IMR-90 (cell line): ENCODE results near the gene TENM4. TPM values are rescaled to one million over a fixed set of nuclear protein-coding genes. Genes with fewer than 3 reads are reported as not detected.

Experiments
- ATAC-seq: fragments of 200-7000 bp; cut with Tn5 transposase; 2 replicates; pipeline ENCODE4 v1.9.1; 2020; ENCODE audit warnings: low read depth, mild to moderate bottlenecking, moderate library complexity
- BruUV-seq: library from RNA; stranded (reverse); fragments of 400-500 nt; replicated peaks from 2 replicates; lab custom pipeline; 2021; lab: Mats Ljungman, UMichigan
- CTCF ChIA-PET: fragments of 300-600 bp; formaldehyde crosslinking; extraction: SDS; loops from one replicate; lab custom pipeline; 2021; ENCODE audit warnings: antibody characterized with exemption; lab: Yijun Ruan, JAX
- POLR2A ChIA-PET: fragments of 300-600 bp; sonication (Branson Sonifier 250); formaldehyde crosslinking; loops from one replicate; lab custom pipeline; 2022; ENCODE audit warnings: antibody characterized with exemption; ENCODE audit not compliant: unreplicated experiment; lab: Charles Lee
- DNase-seq: peaks from one replicate; pipeline ENCODE4 v3.0.0; 2013
- H2AFZ ChIP-seq: replicated peaks from 2 replicates; pipeline ENCODE3; 2013; ENCODE audit warnings: low read length, mild to moderate bottlenecking; ENCODE audit not compliant: poor library complexity
- H2AK5ac ChIP-seq: 2 replicates; pipeline ENCODE4 v1.6.1; 2013; ENCODE audit warnings: low read depth, low read length, inconsistent platforms
- H2AK9ac ChIP-seq: replicated peaks from 2 replicates; pipeline ENCODE3; 2013; ENCODE audit warnings: mild to moderate bottlenecking, low read depth, low read length, moderate library complexity; ENCODE audit not compliant: poor library complexity
- H2BK120ac ChIP-seq: 2 replicates; pipeline ENCODE4 v1.6.1; 2013; ENCODE audit warnings: low read depth, low read length, inconsistent platforms
- H2BK15ac ChIP-seq: 3 replicates; pipeline ENCODE4 v1.6.1; 2013; ENCODE audit warnings: low read depth, low read length, inconsistent platforms
- H2BK20ac ChIP-seq: 2 replicates; pipeline ENCODE4 v1.6.1; 2013; ENCODE audit warnings: low read depth, mild to moderate bottlenecking, inconsistent platforms, low read length, moderate library complexity
- H2BK5ac ChIP-seq: 2 replicates; pipeline ENCODE4 v1.6.1; 2013; ENCODE audit warnings: mild to moderate bottlenecking, low read depth, low read length, inconsistent platforms; ENCODE audit not compliant: poor library complexity, severe bottlenecking
- H3K14ac ChIP-seq: replicated peaks from 2 replicates; pipeline ENCODE4 v1.6.1; 2013; ENCODE audit warnings: low read depth, low read length, inconsistent platforms
- H3K18ac ChIP-seq: 2 replicates; pipeline ENCODE4 v1.6.1; 2013; ENCODE audit warnings: low read depth, low read length, control low read depth
- H3K23ac ChIP-seq: 2 replicates; pipeline ENCODE4 v1.6.1; 2013; ENCODE audit warnings: low read depth, low read length, inconsistent platforms
- H3K27ac ChIP-seq: 2 replicates; pipeline ENCODE4 v1.5.1; 2013; ENCODE audit warnings: mild to moderate bottlenecking, control low read depth, low read length; ENCODE audit not compliant: insufficient read depth
- H3K27me3 ChIP-seq: 2 replicates; pipeline ENCODE4 v1.6.1; 2013; ENCODE audit warnings: low read length; ENCODE audit not compliant: control insufficient read depth, insufficient read depth
- H3K36me3 ChIP-seq: 2 replicates; pipeline ENCODE4 v1.6.1; 2013; ENCODE audit warnings: low read length, mixed read lengths; ENCODE audit not compliant: control insufficient read depth, insufficient read depth
- H3K4ac ChIP-seq: 2 replicates; pipeline ENCODE4 v1.6.1; 2013; ENCODE audit warnings: low read depth, low read length, inconsistent platforms
- H3K4me1 ChIP-seq: 2 replicates; pipeline ENCODE4 v1.6.1; 2013; ENCODE audit warnings: low read length, mixed read lengths; ENCODE audit not compliant: control insufficient read depth, insufficient read depth
- H3K4me2 ChIP-seq: 2 replicates; pipeline ENCODE4 v1.6.1; 2013; ENCODE audit warnings: low read depth, mild to moderate bottlenecking, control low read depth, low read length, moderate library complexity
- H3K4me3 ChIP-seq: 2 replicates; pipeline ENCODE4 v1.5.1; 2013; ENCODE audit warnings: low read depth, mild to moderate bottlenecking, control low read depth, low read length, moderate library complexity; ENCODE audit not compliant: insufficient read depth
- H3K56ac ChIP-seq: 2 replicates; pipeline ENCODE4 v1.6.1; 2013; ENCODE audit warnings: low read length, inconsistent platforms; ENCODE audit not compliant: insufficient read depth; ENCODE audit errors: extremely low read depth
- H3K79me1 ChIP-seq, 2 experiments: 2 replicates each; pipeline ENCODE4 v1.6.1; 2013; ENCODE audit warnings: low read length in 2 of 2, inconsistent platforms in 1 of 2, low read depth in 1 of 2
- H3K9ac ChIP-seq: 2 replicates; pipeline ENCODE4 v1.6.1; 2013; ENCODE audit warnings: low read depth, low read length, control low read depth
- H3K9me1 ChIP-seq: 2 replicates; pipeline ENCODE4 v1.6.1; 2013; ENCODE audit warnings: low read length, inconsistent platforms; ENCODE audit not compliant: insufficient read depth
- H3K9me3 ChIP-seq: 2 replicates; pipeline ENCODE4 v1.6.1; 2013; ENCODE audit warnings: low read length; ENCODE audit not compliant: control insufficient read depth, insufficient read depth
- H4K20me1 ChIP-seq: 2 replicates; pipeline ENCODE4 v1.6.1; 2013; ENCODE audit warnings: low read length, inconsistent platforms; ENCODE audit not compliant: insufficient read depth
- H4K5ac ChIP-seq: 2 replicates; pipeline ENCODE4 v1.6.1; 2013; ENCODE audit warnings: mild to moderate bottlenecking, low read depth, low read length, control low read depth
- H4K8ac ChIP-seq, 2 experiments: 2 replicates each; pipeline ENCODE4 v1.6.1; 2013; ENCODE audit warnings: low read depth in 2 of 2, low read length in 2 of 2, control low read depth in 1 of 2, inconsistent platforms in 1 of 2
- H4K91ac ChIP-seq: 2 replicates; pipeline ENCODE4 v1.6.1; 2013; ENCODE audit warnings: low read depth, low read length, inconsistent platforms; ENCODE audit not compliant: insufficient read depth
- BHLHE40 ChIP-seq: fragments of 150-350 bp; IDR thresholded peaks from 2 replicates; pipeline ENCODE4 v1.6.1; 2016; ENCODE audit warnings: mild to moderate bottlenecking, low read depth, low read length
- CEBPB ChIP-seq: IDR thresholded peaks from 2 replicates; pipeline ENCODE4 v1.6.1; 2012; ENCODE audit warnings: low read depth, low read length, improper control_type of control experiment
- CHD1 ChIP-seq: IDR thresholded peaks from 2 replicates; pipeline ENCODE4 v1.6.1; 2012; ENCODE audit warnings: low read depth, low read length, improper control_type of control experiment
- CTCF ChIP-seq: conservative IDR thresholded peaks from 2 replicates; pipeline ENCODE4 v1.5.1; 2012; ENCODE audit warnings: mild to moderate bottlenecking, low read depth, low read length, improper control_type of control experiment
- FOS ChIP-seq: fragments of 150-350 bp; IDR thresholded peaks from 2 replicates; pipeline ENCODE4 v1.6.1; 2016; ENCODE audit warnings: low read depth, low read length
- MAFK ChIP-seq: IDR thresholded peaks from 2 replicates; pipeline ENCODE4 v1.6.1; 2012; ENCODE audit warnings: low read depth, low read length, improper control_type of control experiment
- MAZ ChIP-seq: IDR thresholded peaks from 2 replicates; pipeline ENCODE4 v1.6.1; 2012; ENCODE audit warnings: low read depth, mild to moderate bottlenecking, low read length, improper control_type of control experiment, moderate library complexity, borderline replicate concordance
- MXI1 ChIP-seq: IDR thresholded peaks from 2 replicates; pipeline ENCODE4 v1.6.1; 2012; ENCODE audit warnings: low read depth, mild to moderate bottlenecking, low read length, moderate library complexity, borderline replicate concordance
- NFE2L2 ChIP-seq: fragments of 150-350 bp; IDR thresholded peaks from 2 replicates; pipeline ENCODE4 v1.6.1; 2016; ENCODE audit warnings: low read depth, mild to moderate bottlenecking, low read length
- POLR2A ChIP-seq: IDR thresholded peaks from 2 replicates; pipeline ENCODE4 v1.6.1; 2012; ENCODE audit warnings: mild to moderate bottlenecking, low read depth, low read length
- RAD21 ChIP-seq: IDR thresholded peaks from 2 replicates; pipeline ENCODE4 v1.6.1; 2012; ENCODE audit warnings: low read length, improper control_type of control experiment
- RCOR1 ChIP-seq: IDR thresholded peaks from 2 replicates; pipeline ENCODE4 v1.6.1; 2012; ENCODE audit warnings: mild to moderate bottlenecking, low read length, improper control_type of control experiment; ENCODE audit not compliant: insufficient replicate concordance
- RFX5 ChIP-seq: IDR thresholded peaks from 2 replicates; pipeline ENCODE4 v1.8.0; 2012; ENCODE audit warnings: low read depth, mild to moderate bottlenecking, low read length, moderate library complexity
- SMC3 ChIP-seq: fragments of 150-350 bp; IDR thresholded peaks from 2 replicates; pipeline ENCODE4 v1.6.1; 2016; ENCODE audit warnings: low read depth, mild to moderate bottlenecking, antibody characterized with exemption, low read length, moderate library complexity
- WGBS, 2 experiments: methylation state at CpG; one replicate each; pipeline versions ENCODE4 v1.1.5 to v1.1.7; 2013; ENCODE audit warnings: missing lambda C conversion rate in 2 of 2; ENCODE audit not compliant: insufficient read length in 1 of 2; ENCODE audit errors: extremely low coverage in 2 of 2; 5-methylcytosine and 5-hydroxymethylcytosine counted together
- dilution Hi-C: fragments of 300-500 bp; cut with HindIII; formaldehyde crosslinking; loops from one replicate; pipeline ENCODE4 v1.14.3; 2018; ENCODE audit warnings: low sequenced_read_pairs; ENCODE audit not compliant: unreplicated experiment
- in situ Hi-C: fragments of 300-500 bp; cut with MboI; formaldehyde crosslinking; loops from 3 replicates; pipeline ENCODE4 v1.14.3; 2019; ENCODE audit warnings: low sequenced_read_pairs, inconsistent platforms, mixed read lengths
- intact Hi-C: fragments of 100-400 bp; cut with micrococcal nuclease; formaldehyde crosslinking; loops from 2 replicates; pipeline ENCODE4 v1.10.0; 2022
- polyA plus RNA-seq, 3 experiments: library from polyadenylated mRNA; depleted of rRNA; stranded (reverse); fragments of >200 nt; gene quantifications; 2 replicates each; pipeline ENCODE4 v1.2.3, GENCODE V29; 2012; ENCODE audit warnings: low replicate concordance in 1 of 3
- total RNA-seq: library from RNA; depleted of rRNA; stranded (reverse); fragments of >200 nt; gene quantifications from 2 replicates; pipeline ENCODE4 v1.2.3, GENCODE V29; 2012
- TF ChIP-seq, protein P1 (sequence below): fragments of 150-350 bp; IDR thresholded peaks from 2 replicates; pipeline ENCODE4 v1.6.1; 2016; ENCODE audit warnings: low read depth, mild to moderate bottlenecking, low read length, moderate library complexity, borderline replicate concordance
- TF ChIP-seq, protein P2 (sequence below): fragments of 150-350 bp; IDR thresholded peaks from 2 replicates; pipeline ENCODE4 v1.6.1; 2017; ENCODE audit warnings: mild to moderate bottlenecking, antibody characterized with exemption, low read length, low read depth

Gene TENM4
- total and polyA plus RNA-seq, 2 of the 4 experiments (the other 2 are of a cell fraction), result 7.4 to 9.0 TPM

DNA sequence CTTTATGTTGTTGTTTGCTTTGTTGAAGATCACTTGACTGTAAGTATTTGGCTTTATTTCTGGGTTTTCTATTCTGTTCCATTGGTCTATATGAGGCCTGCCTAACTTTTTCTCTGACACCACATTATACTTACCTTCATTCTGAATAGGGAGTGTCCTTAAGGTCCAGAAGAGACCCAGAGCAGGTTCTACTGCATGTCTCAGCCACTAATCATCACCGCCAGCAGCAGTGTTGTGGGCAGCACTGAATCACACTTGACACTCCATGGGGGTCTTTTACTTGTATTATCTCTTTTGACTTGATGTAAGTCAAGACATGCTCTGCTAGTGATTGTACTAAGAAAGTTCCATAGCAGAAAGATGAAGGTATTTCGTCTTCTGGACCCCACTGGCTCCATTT lies 274.9 kb downstream of the TENM4 start:
- no peak for ATAC-seq
- dilution Hi-C loops, result no loop called here
- POLR2A ChIA-PET, result no interaction called here

More for the DNA sequence above, 274.9 kb downstream of the TENM4 start:
- no peak overlapping the region for H2BK20ac ChIP-seq
- no peak overlapping the region for H4K5ac ChIP-seq
- H3K23ac ChIP-seq, result no peak overlapping the region
- H4K20me1 ChIP-seq, result no peaks in the 10 kb centered on the region
- H4K91ac ChIP-seq, result no peak overlapping the region
- H3K9me1 ChIP-seq, result no peaks in the 10 kb centered on the region
- no peak overlapping the region for H3K14ac ChIP-seq
- CTCF ChIA-PET, result no interaction called here
- no peak overlapping the region for H3K4me2 ChIP-seq
- in situ Hi-C loops, result no loop called here
- no TSS peak for BruUV-seq
- H2AK5ac ChIP-seq, result no peak overlapping the region
- H3K36me3 ChIP-seq, result no peaks in the 10 kb centered on the region
- H3K9ac ChIP-seq, result no peak overlapping the region
- H2BK15ac ChIP-seq, result no peak overlapping the region
- H3K4me1 ChIP-seq, result 0 out of 2 replicates have a peak, but pooled peaks cover 1% of the 10 kb centered on the region
- no peaks in the 10 kb centered on the region for H3K79me1 ChIP-seq
- no peak overlapping the region for H2BK120ac ChIP-seq
- intact Hi-C loops, result no loop called here
- H2AK9ac ChIP-seq, result no peak overlapping the region
- H3K56ac ChIP-seq, result no peak overlapping the region
- H3K18ac ChIP-seq, result no peak overlapping the region
- H3K27me3 ChIP-seq, result no peaks in the 10 kb centered on the region
- no peak overlapping the region for H2AFZ ChIP-seq
- H2BK5ac ChIP-seq, result no peak overlapping the region
- no peak overlapping the region for H4K8ac ChIP-seq
- H3K9me3 ChIP-seq, result no peaks in the 10 kb centered on the region
- no peak overlapping the region for H3K4me3 ChIP-seq
- TF ChIP-seq, protein P1, sequence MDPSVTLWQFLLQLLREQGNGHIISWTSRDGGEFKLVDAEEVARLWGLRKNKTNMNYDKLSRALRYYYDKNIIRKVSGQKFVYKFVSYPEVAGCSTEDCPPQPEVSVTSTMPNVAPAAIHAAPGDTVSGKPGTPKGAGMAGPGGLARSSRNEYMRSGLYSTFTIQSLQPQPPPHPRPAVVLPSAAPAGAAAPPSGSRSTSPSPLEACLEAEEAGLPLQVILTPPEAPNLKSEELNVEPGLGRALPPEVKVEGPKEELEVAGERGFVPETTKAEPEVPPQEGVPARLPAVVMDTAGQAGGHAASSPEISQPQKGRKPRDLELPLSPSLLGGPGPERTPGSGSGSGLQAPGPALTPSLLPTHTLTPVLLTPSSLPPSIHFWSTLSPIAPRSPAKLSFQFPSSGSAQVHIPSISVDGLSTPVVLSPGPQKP, result no peak
- TF ChIP-seq FOS (no peak), NFE2L2 (no peak), CHD1 (no peak), CTCF (no peak), MAFK (no peak), CEBPB (no peak), MXI1 (no peak), RFX5 (no peak), RAD21 (no peak), SMC3 (no peak), RCOR1 (no peak), MAZ (no peak), BHLHE40 (no peak), POLR2A (no peak)
- TF ChIP-seq, protein P2, sequence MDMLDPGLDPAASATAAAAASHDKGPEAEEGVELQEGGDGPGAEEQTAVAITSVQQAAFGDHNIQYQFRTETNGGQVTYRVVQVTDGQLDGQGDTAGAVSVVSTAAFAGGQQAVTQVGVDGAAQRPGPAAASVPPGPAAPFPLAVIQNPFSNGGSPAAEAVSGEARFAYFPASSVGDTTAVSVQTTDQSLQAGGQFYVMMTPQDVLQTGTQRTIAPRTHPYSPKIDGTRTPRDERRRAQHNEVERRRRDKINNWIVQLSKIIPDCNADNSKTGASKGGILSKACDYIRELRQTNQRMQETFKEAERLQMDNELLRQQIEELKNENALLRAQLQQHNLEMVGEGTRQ, result no peak
- H3K4ac ChIP-seq, result no peak overlapping the region
- no peak for DNase-seq
- no peak overlapping the region for H3K27ac ChIP-seq
- WGBS, 2 experiments, result no CpG with 5 or more reads among the region's 2 CpGs
